ENCODE measurements around the gene EPM2A.

DNA sequence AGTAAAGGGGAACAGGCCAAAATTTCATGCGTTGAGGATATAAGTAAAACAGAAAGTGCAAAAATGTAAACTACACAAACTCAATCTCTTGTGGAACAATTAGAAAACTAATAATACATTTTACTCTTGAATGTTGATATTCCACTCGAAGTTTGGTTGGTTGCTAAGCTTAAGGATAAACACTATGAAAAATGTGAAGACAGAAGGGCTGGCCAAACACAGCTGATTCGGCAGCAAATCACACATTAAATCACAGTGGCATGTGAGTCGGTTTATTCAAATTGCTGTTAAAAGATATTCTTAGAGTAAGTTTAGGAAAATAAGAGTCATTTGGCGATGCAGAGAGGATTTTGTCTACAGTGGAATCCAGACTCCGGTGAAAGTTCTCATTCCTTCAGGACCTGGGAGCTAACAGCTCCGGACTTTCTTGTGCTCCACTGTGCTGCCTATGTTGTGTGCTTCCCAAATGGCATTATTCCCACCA is 1.4 kb upstream of the EPM2A start:
- TF ChIP-seq, protein P1, sequence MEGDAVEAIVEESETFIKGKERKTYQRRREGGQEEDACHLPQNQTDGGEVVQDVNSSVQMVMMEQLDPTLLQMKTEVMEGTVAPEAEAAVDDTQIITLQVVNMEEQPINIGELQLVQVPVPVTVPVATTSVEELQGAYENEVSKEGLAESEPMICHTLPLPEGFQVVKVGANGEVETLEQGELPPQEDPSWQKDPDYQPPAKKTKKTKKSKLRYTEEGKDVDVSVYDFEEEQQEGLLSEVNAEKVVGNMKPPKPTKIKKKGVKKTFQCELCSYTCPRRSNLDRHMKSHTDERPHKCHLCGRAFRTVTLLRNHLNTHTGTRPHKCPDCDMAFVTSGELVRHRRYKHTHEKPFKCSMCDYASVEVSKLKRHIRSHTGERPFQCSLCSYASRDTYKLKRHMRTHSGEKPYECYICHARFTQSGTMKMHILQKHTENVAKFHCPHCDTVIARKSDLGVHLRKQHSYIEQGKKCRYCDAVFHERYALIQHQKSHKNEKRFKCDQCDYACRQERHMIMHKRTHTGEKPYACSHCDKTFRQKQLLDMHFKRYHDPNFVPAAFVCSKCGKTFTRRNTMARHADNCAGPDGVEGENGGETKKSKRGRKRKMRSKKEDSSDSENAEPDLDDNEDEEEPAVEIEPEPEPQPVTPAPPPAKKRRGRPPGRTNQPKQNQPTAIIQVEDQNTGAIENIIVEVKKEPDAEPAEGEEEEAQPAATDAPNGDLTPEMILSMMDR (IDR thresholded peaks at IDR 0.05; ENCODE audit: poor library complexity, severe bottlenecking), result no peak
- no peak for TF ChIP-seq SMC3 (conservative IDR thresholded peaks at IDR 0.05; ENCODE audit: poor library complexity)
- TF ChIP-seq POLR2AphosphoS5 (IDR thresholded peaks at IDR 0.05), result no peak
- TF ChIP-seq, protein P2, sequence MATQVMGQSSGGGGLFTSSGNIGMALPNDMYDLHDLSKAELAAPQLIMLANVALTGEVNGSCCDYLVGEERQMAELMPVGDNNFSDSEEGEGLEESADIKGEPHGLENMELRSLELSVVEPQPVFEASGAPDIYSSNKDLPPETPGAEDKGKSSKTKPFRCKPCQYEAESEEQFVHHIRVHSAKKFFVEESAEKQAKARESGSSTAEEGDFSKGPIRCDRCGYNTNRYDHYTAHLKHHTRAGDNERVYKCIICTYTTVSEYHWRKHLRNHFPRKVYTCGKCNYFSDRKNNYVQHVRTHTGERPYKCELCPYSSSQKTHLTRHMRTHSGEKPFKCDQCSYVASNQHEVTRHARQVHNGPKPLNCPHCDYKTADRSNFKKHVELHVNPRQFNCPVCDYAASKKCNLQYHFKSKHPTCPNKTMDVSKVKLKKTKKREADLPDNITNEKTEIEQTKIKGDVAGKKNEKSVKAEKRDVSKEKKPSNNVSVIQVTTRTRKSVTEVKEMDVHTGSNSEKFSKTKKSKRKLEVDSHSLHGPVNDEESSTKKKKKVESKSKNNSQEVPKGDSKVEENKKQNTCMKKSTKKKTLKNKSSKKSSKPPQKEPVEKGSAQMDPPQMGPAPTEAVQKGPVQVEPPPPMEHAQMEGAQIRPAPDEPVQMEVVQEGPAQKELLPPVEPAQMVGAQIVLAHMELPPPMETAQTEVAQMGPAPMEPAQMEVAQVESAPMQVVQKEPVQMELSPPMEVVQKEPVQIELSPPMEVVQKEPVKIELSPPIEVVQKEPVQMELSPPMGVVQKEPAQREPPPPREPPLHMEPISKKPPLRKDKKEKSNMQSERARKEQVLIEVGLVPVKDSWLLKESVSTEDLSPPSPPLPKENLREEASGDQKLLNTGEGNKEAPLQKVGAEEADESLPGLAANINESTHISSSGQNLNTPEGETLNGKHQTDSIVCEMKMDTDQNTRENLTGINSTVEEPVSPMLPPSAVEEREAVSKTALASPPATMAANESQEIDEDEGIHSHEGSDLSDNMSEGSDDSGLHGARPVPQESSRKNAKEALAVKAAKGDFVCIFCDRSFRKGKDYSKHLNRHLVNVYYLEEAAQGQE (IDR thresholded peaks at IDR 0.05; ENCODE audit: borderline replicate concordance), result no peak
- no peak for TF ChIP-seq EZH2 (IDR thresholded peaks at IDR 0.05; ENCODE audit: borderline replicate concordance, insufficient read depth, low read length, poor library complexity, severe bottlenecking)
- no peak for TF ChIP-seq RAD21 (conservative IDR thresholded peaks at IDR 0.05)
